ENCODE measurements around the gene ST7L.

DNA sequence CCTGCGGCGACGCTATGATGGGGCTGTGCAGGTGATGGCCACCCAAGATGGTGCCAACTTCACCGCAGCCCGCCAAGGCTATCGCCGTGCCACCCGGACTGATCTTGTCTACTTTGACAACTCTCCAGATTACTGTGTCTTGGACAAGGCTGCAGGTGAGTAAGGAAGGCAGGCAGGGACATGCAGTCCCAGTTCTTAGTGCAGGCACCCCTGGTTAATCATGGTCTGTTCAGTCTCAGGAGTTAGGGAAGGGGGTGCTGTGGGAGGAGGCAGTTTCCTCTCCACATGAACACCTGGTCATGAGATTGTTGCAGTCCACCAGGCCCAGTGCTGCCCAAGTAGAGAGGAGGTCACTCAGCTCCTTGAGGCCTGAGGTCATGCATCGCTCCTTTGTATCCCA is 101.7 kb downstream of the ST7L start:
- TF ChIP-seq POLR2A (IDR thresholded peaks at IDR 0.05; ENCODE audit: low read depth, low read length) (no peak), POLR2AphosphoS5 (IDR thresholded peaks at IDR 0.05; ENCODE audit: low read depth, low read length) (no peak), POU2F2 (IDR thresholded peaks at IDR 0.05; ENCODE audit: low read depth, low read length) (no peak), SPI1 (IDR thresholded peaks at IDR 0.05; ENCODE audit: low read depth, low read length) (no peak), TAF1 (IDR thresholded peaks at IDR 0.05; ENCODE audit: low read depth, low read length) (no peak), PAX5 (IDR thresholded peaks at IDR 0.05; ENCODE audit: insufficient read depth, low read length, severe bottlenecking) (no peak)

Data from GM12891 (cell line).